DOHH2 (cell line): ENCODE data around the gene ZNF518B.
"Not testable (repeated sequence)": the region's sequence is repeated elsewhere in the genome, so short reads cannot be mapped to it uniquely, and the experiment has no call there.

Source experiments
- H3F3A ChIP-seq: fragments of 200-600 bp; sonication (generic), shearing (Covaris generic); 2 replicates; pipeline ENCODE4 v1.6.0; 2016; ENCODE audit warnings: antibody characterized with exemption, mild to moderate bottlenecking; ENCODE audit not compliant: control insufficient read depth, insufficient read depth
- H3K27ac ChIP-seq: fragments of 200-600 bp; sonication (generic); 2 replicates; pipeline ENCODE4 v1.5.1; 2014; ENCODE audit warnings: low read depth, mild to moderate bottlenecking, low read length, moderate library complexity
- H3K27me3 ChIP-seq: fragments of 200-600 bp; sonication (generic); 2 replicates; pipeline ENCODE4 v1.6.1; 2014; ENCODE audit warnings: mild to moderate bottlenecking, low read length, mixed read lengths; ENCODE audit not compliant: control insufficient read depth
- H3K36me3 ChIP-seq: fragments of 200-600 bp; sonication (generic); 2 replicates; pipeline ENCODE4 v1.6.1; 2014; ENCODE audit warnings: mild to moderate bottlenecking, low read length, moderate library complexity, mixed read lengths; ENCODE audit not compliant: control insufficient read depth
- H3K4me1 ChIP-seq: fragments of 200-600 bp; sonication (generic); 2 replicates; pipeline ENCODE4 v1.6.1; 2014; ENCODE audit warnings: mild to moderate bottlenecking, low read length, mixed read lengths; ENCODE audit not compliant: control insufficient read depth
- H3K4me2 ChIP-seq: fragments of 200-600 bp; sonication (generic); 2 replicates; pipeline ENCODE4 v1.6.0; 2014; ENCODE audit warnings: mild to moderate bottlenecking, low read length, moderate library complexity
- H3K4me3 ChIP-seq: fragments of 200-600 bp; sonication (generic); 2 replicates; pipeline ENCODE4 v1.5.1; 2014; ENCODE audit warnings: mild to moderate bottlenecking, low read length, mixed read lengths
- H3K79me2 ChIP-seq: fragments of 200-600 bp; sonication (generic); 2 replicates; pipeline ENCODE4 v1.6.1; 2014; ENCODE audit warnings: mild to moderate bottlenecking, low read length, mixed read lengths; ENCODE audit not compliant: control insufficient read depth
- H3K9me2 ChIP-seq: fragments of 200-600 bp; sonication (generic); replicated peaks from 2 replicates; pipeline ENCODE4 v1.6.1; 2014; ENCODE audit warnings: mild to moderate bottlenecking, low read length, mixed read lengths; ENCODE audit not compliant: control insufficient read depth
- H3K9me3 ChIP-seq: fragments of 200-600 bp; sonication (generic); 2 replicates; pipeline ENCODE4 v1.6.1; 2014; ENCODE audit warnings: antibody characterized with exemption, low read length, mixed read lengths; ENCODE audit not compliant: control insufficient read depth, insufficient read depth
- H4K20me1 ChIP-seq: fragments of 200-600 bp; sonication (generic); 2 replicates; pipeline ENCODE4 v1.6.0; 2014; ENCODE audit warnings: low read depth, mild to moderate bottlenecking, antibody characterized with exemption, low read length, moderate library complexity; ENCODE audit not compliant: control insufficient read depth, insufficient read depth
- EZH2phosphoT487 ChIP-seq: fragments of 200-600 bp; sonication (generic); IDR thresholded peaks from 2 replicates; pipeline ENCODE4 v1.6.1; 2017; ENCODE audit warnings: borderline replicate concordance, mild to moderate bottlenecking, antibody characterized with exemption, low read length, moderate library complexity, mixed read lengths
- TF ChIP-seq, protein P1 (sequence below): fragments of 200-600 bp; sonication (generic); IDR thresholded peaks from one replicate; pipeline ENCODE4 v1.5.1; 2014; ENCODE audit warnings: antibody characterized with exemption, mild to moderate bottlenecking, low read depth, low read length; ENCODE audit not compliant: poor library complexity, severe bottlenecking

ZNF518B gene

DNA sequence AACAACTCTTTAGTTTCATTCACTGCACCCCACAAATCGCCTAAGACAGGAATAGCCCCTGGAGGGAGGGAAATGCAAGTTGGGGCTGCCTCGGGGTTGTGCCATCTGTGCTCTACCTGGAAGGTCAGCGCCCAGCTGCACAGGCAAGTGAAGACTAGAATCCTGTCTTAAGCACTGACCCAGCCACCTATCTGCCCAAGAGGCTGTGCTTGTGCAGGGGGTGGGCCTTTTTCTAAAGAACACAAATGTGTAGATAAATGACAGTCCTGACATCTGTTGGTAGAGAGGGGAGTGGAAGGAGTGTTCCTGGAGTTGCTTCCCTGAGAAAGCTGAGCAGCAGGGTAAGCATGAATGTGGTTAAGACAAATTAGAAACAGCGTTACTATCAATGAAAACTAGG is 15.7 kb downstream of the ZNF518B start:
- Histone ChIP-seq H3K9me2 (no peaks in the 10 kb centered on the region), H3K4me1 (no peaks in the 10 kb centered on the region), H3K4me3 (no peak overlapping the region), H3K27ac (no peak overlapping the region), H3K27me3 (no peaks in the 10 kb centered on the region), H3K4me2 (no peak overlapping the region), H3F3A (no peaks in the 10 kb centered on the region), H3K9me3 (no peaks in the 10 kb centered on the region), H3K36me3 (peaks cover 28% of the 10 kb centered on the region), H3K79me2 (no peaks in the 10 kb centered on the region), H4K20me1 (no peaks in the 10 kb centered on the region)
- TF ChIP-seq, protein P1, sequence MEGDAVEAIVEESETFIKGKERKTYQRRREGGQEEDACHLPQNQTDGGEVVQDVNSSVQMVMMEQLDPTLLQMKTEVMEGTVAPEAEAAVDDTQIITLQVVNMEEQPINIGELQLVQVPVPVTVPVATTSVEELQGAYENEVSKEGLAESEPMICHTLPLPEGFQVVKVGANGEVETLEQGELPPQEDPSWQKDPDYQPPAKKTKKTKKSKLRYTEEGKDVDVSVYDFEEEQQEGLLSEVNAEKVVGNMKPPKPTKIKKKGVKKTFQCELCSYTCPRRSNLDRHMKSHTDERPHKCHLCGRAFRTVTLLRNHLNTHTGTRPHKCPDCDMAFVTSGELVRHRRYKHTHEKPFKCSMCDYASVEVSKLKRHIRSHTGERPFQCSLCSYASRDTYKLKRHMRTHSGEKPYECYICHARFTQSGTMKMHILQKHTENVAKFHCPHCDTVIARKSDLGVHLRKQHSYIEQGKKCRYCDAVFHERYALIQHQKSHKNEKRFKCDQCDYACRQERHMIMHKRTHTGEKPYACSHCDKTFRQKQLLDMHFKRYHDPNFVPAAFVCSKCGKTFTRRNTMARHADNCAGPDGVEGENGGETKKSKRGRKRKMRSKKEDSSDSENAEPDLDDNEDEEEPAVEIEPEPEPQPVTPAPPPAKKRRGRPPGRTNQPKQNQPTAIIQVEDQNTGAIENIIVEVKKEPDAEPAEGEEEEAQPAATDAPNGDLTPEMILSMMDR, result no peak
- no peak for TF ChIP-seq EZH2phosphoT487

DNA sequence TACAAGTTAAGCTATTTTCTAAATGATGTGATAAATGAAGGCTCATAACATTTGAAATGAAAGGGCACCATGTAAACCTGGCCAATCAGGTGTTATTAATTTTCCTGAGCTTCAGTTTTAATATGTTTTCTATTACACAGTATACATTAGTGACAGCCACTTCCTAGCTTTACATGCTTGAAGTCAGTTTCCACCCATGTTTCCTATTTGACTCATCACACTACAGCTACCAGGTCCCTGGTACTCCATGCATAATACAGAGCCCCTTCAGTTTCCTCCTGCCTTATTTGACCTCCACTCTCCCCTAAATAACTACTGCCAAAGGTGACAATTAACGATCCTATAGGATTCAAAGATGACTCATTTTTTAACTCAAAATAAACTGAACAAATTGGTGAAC is 18.3 kb downstream of the ZNF518B start:
- Histone ChIP-seq H3K4me2 (no peak overlapping the region), H3K27ac (no peak overlapping the region), H3K79me2 (no peaks in the 10 kb centered on the region), H3F3A (no peaks in the 10 kb centered on the region), H3K9me2 (no peaks in the 10 kb centered on the region), H3K9me3 (no peaks in the 10 kb centered on the region), H4K20me1 (no peaks in the 10 kb centered on the region), H3K27me3 (no peaks in the 10 kb centered on the region), H3K36me3 (peaks cover 4% of the 10 kb centered on the region; the same call in 1 of the 2 replicates), H3K4me1 (no peaks in the 10 kb centered on the region), H3K4me3 (no peak overlapping the region)
- no peak for TF ChIP-seq EZH2phosphoT487
- TF ChIP-seq, protein P1, result no peak

GRCh38 chr4:10437735-10438134 is 19.5 kb downstream of the ZNF518B start:
- Histone ChIP-seq H3K9me2 (no peaks in the 10 kb centered on the region), H4K20me1 (no peaks in the 10 kb centered on the region), H3K9me3 (no peaks in the 10 kb centered on the region), H3F3A (no peaks in the 10 kb centered on the region), H3K4me2 (no peak overlapping the region), H3K4me1 (no peaks in the 10 kb centered on the region), H3K27me3 (no peaks in the 10 kb centered on the region), H3K79me2 (no peaks in the 10 kb centered on the region), H3K36me3 (no peaks in the 10 kb centered on the region), H3K27ac (no peak overlapping the region), H3K4me3 (no peak overlapping the region)
- TF ChIP-seq, protein P1, result no peak
- no peak for TF ChIP-seq EZH2phosphoT487

- H4K20me1 ChIP-seq, H3F3A ChIP-seq, H3K27me3 ChIP-seq, H3K9me2 ChIP-seq, H3K36me3 ChIP-seq, H3K4me3 ChIP-seq, H3K9me3 ChIP-seq, H3K79me2 ChIP-seq, H3K4me1 ChIP-seq, H3K4me2 ChIP-seq, H3K27ac ChIP-seq: not testable (repeated sequence)
Observed at GRCh38 chr4:10427680-10428079, 29.5 kb downstream of the ZNF518B start.
